RWPE2 (cell line): Measurements from ENCODE around the gene CTAGE9.

Source experiments
- ATAC-seq: fragments of 200-7000 bp; cut with Tn5 transposase; 3 replicates; pipeline ENCODE4 v1.9.1; 2021; ENCODE audit warnings: low read depth
- DNase-seq: peaks from one replicate; pipeline ENCODE4 v3.0.0-alpha.2; 2020; ENCODE audit warnings: low spot score
- H3K27ac ChIP-seq: fragments of 450-650 bp; 2 replicates; pipeline ENCODE4 v1.5.1; 2017; ENCODE audit warnings: mild to moderate bottlenecking; ENCODE audit not compliant: poor library complexity, severe bottlenecking
- H3K27me3 ChIP-seq: fragments of 250-450 bp; sonication (Bioruptor Pico); 2 replicates; pipeline ENCODE4 v1.5.1; 2021; ENCODE audit warnings: mild to moderate bottlenecking, moderate library complexity; ENCODE audit not compliant: insufficient read depth, poor library complexity, severe bottlenecking
- H3K36me3 ChIP-seq: fragments of 250-450 bp; sonication (Bioruptor Pico); 2 replicates; pipeline ENCODE4 v1.5.1; 2020; ENCODE audit warnings: low read depth, mild to moderate bottlenecking, moderate library complexity
- H3K4me1 ChIP-seq: fragments of 250-450 bp; sonication (Bioruptor Pico); 2 replicates; pipeline ENCODE4 v1.5.1; 2021; ENCODE audit warnings: mild to moderate bottlenecking, moderate library complexity; ENCODE audit not compliant: insufficient read depth, poor library complexity, severe bottlenecking
- H3K4me3 ChIP-seq: fragments of 250-450 bp; sonication (Bioruptor Pico); 2 replicates; pipeline ENCODE4 v1.5.1; 2021; ENCODE audit warnings: mild to moderate bottlenecking, moderate library complexity; ENCODE audit not compliant: severe bottlenecking
- H3K9me3 ChIP-seq: fragments of 250-450 bp; sonication (Bioruptor Pico); 2 replicates; pipeline ENCODE4 v1.5.1; 2021; ENCODE audit warnings: mild to moderate bottlenecking, moderate library complexity; ENCODE audit not compliant: severe bottlenecking
- TF ChIP-seq, protein P1 (sequence below): fragments of 450-650 bp; IDR thresholded peaks from one replicate; pipeline ENCODE4 v1.5.1; 2017; ENCODE audit warnings: mild to moderate bottlenecking, moderate library complexity; ENCODE audit not compliant: poor library complexity, severe bottlenecking

Gene CTAGE9

GRCh38 chr6:131744432-131745287 lies 33.8 kb upstream of the CTAGE9 start:
- no peak for DNase-seq
- no peaks in the 10 kb centered on the region for H3K9me3 ChIP-seq
- no peak overlapping the region for H3K27ac ChIP-seq
- TF ChIP-seq, protein P1, sequence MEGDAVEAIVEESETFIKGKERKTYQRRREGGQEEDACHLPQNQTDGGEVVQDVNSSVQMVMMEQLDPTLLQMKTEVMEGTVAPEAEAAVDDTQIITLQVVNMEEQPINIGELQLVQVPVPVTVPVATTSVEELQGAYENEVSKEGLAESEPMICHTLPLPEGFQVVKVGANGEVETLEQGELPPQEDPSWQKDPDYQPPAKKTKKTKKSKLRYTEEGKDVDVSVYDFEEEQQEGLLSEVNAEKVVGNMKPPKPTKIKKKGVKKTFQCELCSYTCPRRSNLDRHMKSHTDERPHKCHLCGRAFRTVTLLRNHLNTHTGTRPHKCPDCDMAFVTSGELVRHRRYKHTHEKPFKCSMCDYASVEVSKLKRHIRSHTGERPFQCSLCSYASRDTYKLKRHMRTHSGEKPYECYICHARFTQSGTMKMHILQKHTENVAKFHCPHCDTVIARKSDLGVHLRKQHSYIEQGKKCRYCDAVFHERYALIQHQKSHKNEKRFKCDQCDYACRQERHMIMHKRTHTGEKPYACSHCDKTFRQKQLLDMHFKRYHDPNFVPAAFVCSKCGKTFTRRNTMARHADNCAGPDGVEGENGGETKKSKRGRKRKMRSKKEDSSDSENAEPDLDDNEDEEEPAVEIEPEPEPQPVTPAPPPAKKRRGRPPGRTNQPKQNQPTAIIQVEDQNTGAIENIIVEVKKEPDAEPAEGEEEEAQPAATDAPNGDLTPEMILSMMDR = no peak
- no peak for ATAC-seq
- H3K36me3 ChIP-seq = no peaks in the 10 kb centered on the region
- no peaks in the 10 kb centered on the region for H3K4me1 ChIP-seq
- H3K4me3 ChIP-seq = no peak overlapping the region
- no peaks in the 10 kb centered on the region for H3K27me3 ChIP-seq

GRCh38 chr6:131741688-131742393 lies 31.0 kb upstream of the CTAGE9 start:
- Histone ChIP-seq H3K9me3 (no peaks in the 10 kb centered on the region), H3K27me3 (no peaks in the 10 kb centered on the region), H3K4me3 (no peak overlapping the region), H3K36me3 (no peaks in the 10 kb centered on the region), H3K4me1 (no peaks in the 10 kb centered on the region), H3K27ac (no peak overlapping the region)
- DNase-seq (no peak), ATAC-seq (no peak)
- TF ChIP-seq, protein P1 = no peak

- H3K9me3 ChIP-seq = no peaks in the 10 kb centered on the region
- no peak for ATAC-seq
- TF ChIP-seq, protein P1 = no peak
- H3K36me3 ChIP-seq = no peaks in the 10 kb centered on the region
- H3K27ac ChIP-seq = no peak overlapping the region
- no peak for DNase-seq
- no peaks in the 10 kb centered on the region for H3K4me1 ChIP-seq
- no peaks in the 10 kb centered on the region for H3K27me3 ChIP-seq
- no peak overlapping the region for H3K4me3 ChIP-seq
Observed at GRCh38 chr6:131740161-131740560, 29.3 kb upstream of the CTAGE9 start.

DNA sequence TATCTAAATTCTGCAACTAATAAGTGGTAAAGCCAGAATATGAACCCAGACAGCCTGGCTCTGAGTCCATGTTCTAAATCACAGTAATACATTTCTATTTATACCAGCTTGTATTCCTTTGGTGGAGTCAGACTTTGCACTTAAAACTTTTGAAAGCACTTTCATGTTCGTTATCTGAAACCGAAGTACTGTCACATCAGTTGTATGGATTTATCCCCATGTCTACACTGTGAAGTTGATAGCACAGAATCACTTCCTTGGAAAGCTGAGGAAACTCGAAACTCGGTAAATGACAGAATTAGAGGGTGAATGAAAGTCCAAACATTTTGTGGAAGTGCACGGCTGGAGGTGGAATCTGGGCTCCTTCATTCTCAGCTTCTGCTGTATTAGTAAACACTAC lies 28.3 kb upstream of the CTAGE9 start:
- TF ChIP-seq, protein P1 = no peak
- H3K36me3 ChIP-seq = no peaks in the 10 kb centered on the region
- H3K27me3 ChIP-seq = no peaks in the 10 kb centered on the region
- no peak for ATAC-seq
- H3K27ac ChIP-seq = no peak overlapping the region
- DNase-seq = no peak
- H3K4me3 ChIP-seq = no peak overlapping the region
- no peaks in the 10 kb centered on the region for H3K4me1 ChIP-seq
- H3K9me3 ChIP-seq = no peaks in the 10 kb centered on the region
